Cardiac muscle cell (in vitro differentiated cells and primary cell): ENCODE data around the gene LY9. TPM values are rescaled to one million over a fixed set of nuclear protein-coding genes. Genes with fewer than 3 reads are reported as not detected.

Experiments used
- DNase-seq, 2 donors: peaks; one replicate each; pipeline versions ENCODE4 v3.0.0 to v3.0.0-alpha.2; 2010 to 2017; ENCODE audit warnings: low read depth in 1 of 2, low spot score in 1 of 2
- H3K27ac ChIP-seq: fragments of 200-600 bp; sonication (generic); 2 replicates; pipeline ENCODE4 v1.5.1; 2016
- H3K27me3 ChIP-seq: fragments of 200-600 bp; sonication (generic); 2 replicates; pipeline ENCODE4 v1.6.0; 2016; ENCODE audit warnings: control low read depth
- H3K36me3 ChIP-seq: fragments of 200-600 bp; sonication (generic); 2 replicates; pipeline ENCODE4 v1.5.1; 2016; ENCODE audit warnings: control low read depth
- H3K4me1 ChIP-seq: fragments of 200-600 bp; sonication (generic); 2 replicates; pipeline ENCODE4 v1.8.1; 2017; ENCODE audit warnings: low read depth, mild to moderate bottlenecking, mixed run types
- H3K4me3 ChIP-seq: fragments of 200-600 bp; sonication (generic); 2 replicates; pipeline ENCODE4 v1.5.1; 2016; ENCODE audit warnings: mild to moderate bottlenecking
- H3K9me3 ChIP-seq: fragments of 200-600 bp; sonication (generic); 2 replicates; pipeline ENCODE4 v1.5.1; 2017; ENCODE audit warnings: low read depth, mild to moderate bottlenecking, control low read depth
- polyA plus RNA-seq: library from polyadenylated mRNA; unstranded; fragments of >200 nt; fragmentation: Nextera tagmentation; extraction: Ambion mirVana; gene quantifications from 2 replicates; pipeline ENCODE4 v1.2.1, GENCODE V29; 2016
- total RNA-seq: library from RNA; depleted of rRNA; stranded (reverse); fragments of >200 nt; gene quantifications from 2 replicates; pipeline ENCODE4 v1.2.3, GENCODE V29; 2016
- TF ChIP-seq, protein P1 (sequence below): IDR thresholded peaks from 2 replicates; pipeline ENCODE4 v1.5.1; 2012; ENCODE audit warnings: low read depth, mild to moderate bottlenecking, low read length

Gene LY9
- total and polyA plus RNA-seq, 2 experiments from 2014 or later, result not detected

DNA sequence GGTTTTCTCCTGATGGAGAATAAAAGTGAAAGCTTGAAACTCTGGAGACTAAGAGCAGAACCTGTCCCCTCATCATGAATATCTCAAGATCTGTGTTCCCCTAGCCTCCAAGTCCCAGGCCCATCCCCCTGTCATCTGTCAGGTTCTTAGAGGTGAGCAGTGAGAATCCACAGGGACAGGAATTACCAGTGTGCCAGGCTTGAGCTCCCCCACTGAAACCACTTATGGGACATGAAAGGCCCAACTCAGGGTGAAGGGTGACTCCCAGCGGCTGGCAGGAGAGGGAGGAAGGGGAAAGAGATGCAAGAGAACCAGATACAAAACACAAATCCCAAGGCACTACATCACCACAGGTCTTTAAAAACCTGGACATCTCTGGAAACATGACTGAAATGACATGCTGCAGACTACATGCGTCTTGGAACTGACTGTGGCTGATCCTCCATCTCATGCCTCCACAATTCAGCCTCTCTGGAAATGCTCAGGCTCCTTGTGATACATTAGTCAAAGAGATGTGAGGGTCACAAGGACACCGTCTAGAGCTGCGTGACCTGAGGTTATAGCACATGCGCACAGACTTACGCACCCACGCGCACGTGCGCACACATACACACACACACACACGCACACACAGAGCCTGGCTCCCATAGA is 6.8 kb upstream of the LY9 start:
- Histone ChIP-seq H3K9me3 (no peaks in the 10 kb centered on the region), H3K27ac (no peak overlapping the region), H3K27me3 (no peaks in the 10 kb centered on the region), H3K4me3 (no peak overlapping the region), H3K36me3 (no peaks in the 10 kb centered on the region), H3K4me1 (no peaks in the 10 kb centered on the region)
- DNase-seq, result peak in 1 of 2 donors; percentile 53
- TF ChIP-seq, protein P1, sequence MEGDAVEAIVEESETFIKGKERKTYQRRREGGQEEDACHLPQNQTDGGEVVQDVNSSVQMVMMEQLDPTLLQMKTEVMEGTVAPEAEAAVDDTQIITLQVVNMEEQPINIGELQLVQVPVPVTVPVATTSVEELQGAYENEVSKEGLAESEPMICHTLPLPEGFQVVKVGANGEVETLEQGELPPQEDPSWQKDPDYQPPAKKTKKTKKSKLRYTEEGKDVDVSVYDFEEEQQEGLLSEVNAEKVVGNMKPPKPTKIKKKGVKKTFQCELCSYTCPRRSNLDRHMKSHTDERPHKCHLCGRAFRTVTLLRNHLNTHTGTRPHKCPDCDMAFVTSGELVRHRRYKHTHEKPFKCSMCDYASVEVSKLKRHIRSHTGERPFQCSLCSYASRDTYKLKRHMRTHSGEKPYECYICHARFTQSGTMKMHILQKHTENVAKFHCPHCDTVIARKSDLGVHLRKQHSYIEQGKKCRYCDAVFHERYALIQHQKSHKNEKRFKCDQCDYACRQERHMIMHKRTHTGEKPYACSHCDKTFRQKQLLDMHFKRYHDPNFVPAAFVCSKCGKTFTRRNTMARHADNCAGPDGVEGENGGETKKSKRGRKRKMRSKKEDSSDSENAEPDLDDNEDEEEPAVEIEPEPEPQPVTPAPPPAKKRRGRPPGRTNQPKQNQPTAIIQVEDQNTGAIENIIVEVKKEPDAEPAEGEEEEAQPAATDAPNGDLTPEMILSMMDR, result no peak

DNA sequence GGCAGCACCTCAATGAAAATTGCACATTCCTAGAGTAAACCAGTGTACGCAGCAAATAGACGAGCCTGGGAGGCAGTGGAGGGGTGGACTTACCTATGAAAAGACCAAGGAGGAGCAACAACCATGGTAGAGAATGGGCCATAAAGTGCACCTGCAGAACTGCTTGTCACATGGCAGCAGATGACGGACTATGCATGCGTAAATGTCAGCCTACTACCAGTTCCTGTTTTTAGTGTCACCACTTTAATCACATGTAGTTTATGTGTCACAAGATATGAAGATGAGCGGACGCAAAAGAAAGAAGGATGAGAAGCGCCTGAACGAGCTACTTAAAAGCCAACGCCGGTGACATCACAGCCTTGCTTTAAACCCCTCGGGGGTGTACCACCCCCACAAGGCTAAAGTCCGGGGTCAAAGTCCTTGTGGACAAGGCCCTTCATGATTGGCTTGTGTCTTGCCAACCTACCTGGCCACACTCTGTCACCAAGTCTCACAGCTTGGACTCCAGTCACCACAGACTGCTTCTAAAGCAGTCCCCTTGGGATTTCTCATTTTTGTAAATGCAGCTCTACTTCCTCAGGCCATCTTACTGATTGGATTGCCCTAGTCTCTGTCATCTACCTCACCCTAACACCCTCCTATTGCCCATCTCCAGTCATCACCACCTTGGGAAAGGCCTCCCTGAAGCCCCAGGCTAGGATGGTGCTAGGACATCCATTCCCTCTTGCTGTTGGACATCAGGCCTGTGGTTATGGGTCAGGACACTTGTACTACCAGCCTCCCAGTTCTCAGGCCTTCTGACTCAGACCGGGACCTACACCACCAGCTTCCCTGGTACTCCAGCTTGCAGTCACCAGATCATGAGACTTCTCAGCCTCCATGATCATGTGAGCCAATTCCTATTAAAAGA is 6.0 kb upstream of the LY9 start:
- H3K27ac ChIP-seq, result no peak overlapping the region
- no peaks in the 10 kb centered on the region for H3K27me3 ChIP-seq
- no peaks in the 10 kb centered on the region for H3K36me3 ChIP-seq
- H3K9me3 ChIP-seq, result no peaks in the 10 kb centered on the region
- H3K4me3 ChIP-seq, result no peak overlapping the region
- TF ChIP-seq, protein P1, result no peak
- no peak for DNase-seq
- no peaks in the 10 kb centered on the region for H3K4me1 ChIP-seq

DNA sequence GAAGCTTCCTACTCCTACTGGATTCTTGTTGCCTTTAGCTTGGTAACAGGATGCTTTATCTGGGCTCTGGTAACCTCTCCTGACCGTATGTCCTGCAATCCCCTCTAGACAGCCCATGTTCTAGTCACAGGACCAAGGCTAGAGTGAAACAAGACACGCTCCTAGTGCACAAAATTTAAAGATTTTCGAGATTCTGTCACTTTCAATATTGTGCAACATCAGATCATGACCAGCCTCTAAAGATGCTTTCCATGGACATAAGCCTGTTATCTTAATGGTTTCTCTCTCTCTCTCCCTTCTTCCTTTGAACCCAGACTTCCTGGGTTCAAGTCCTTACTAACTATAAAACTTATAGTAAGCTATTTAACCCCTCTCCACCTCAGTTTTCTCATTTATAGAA is 1.6 kb upstream of the LY9 start:
- H3K4me1 ChIP-seq, result no peaks in the 10 kb centered on the region
- H3K4me3 ChIP-seq, result no peak overlapping the region
- no peak overlapping the region for H3K27ac ChIP-seq
- no peaks in the 10 kb centered on the region for H3K36me3 ChIP-seq
- TF ChIP-seq, protein P1, result no peak
- H3K27me3 ChIP-seq, result no peaks in the 10 kb centered on the region
- H3K9me3 ChIP-seq, result no peaks in the 10 kb centered on the region
- DNase-seq, result no peak

DNA sequence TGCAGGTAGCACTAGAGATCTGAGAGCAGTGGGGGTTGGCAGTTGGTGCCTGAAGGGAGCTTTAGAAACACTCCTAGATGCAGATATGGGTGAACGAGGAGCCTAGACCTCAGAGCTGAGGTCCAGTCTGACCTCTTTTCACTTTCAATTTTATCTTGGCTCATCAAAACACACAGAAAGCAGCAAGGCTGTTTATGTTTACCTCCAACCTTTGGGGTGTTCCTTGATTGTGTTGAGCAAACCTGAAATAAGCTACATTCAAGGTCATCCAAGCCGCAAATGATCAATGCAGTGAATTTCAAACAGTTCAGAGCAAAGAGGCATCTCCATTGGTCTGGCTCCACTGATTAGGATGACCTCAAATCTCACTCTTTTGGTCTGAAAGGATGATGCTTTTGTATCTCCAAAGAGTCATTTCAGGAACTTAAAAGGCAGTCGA is 1.3 kb downstream of the LY9 start:
- DNase-seq, result no peak
- Histone ChIP-seq H3K27ac (no peak overlapping the region), H3K27me3 (no peaks in the 10 kb centered on the region), H3K4me3 (no peak overlapping the region), H3K36me3 (no peaks in the 10 kb centered on the region), H3K4me1 (no peaks in the 10 kb centered on the region), H3K9me3 (no peaks in the 10 kb centered on the region)
- TF ChIP-seq, protein P1, result no peak

DNA sequence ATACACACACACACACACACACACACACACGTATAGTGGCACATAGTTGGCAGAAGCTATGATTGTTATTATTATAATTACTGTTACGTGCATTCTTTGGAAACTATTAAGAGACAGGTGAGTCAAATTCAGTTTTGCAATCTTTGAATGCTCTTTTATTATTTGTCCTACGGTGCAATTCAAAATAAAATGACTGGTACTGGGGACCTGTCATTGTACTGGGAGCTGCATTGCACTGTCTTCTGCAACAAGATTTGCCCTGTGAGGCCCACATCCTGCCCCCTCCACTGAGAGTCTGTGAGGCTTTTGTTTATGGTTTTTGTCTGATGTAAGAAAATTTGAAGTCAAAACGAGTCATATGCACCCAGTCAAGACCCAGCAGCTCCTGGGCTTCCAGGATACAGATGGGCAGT is 1.9 kb downstream of the LY9 start:
- Histone ChIP-seq H3K9me3 (no peaks in the 10 kb centered on the region), H3K36me3 (no peaks in the 10 kb centered on the region), H3K4me3 (no peak overlapping the region), H3K27ac (no peak overlapping the region), H3K4me1 (no peaks in the 10 kb centered on the region), H3K27me3 (no peaks in the 10 kb centered on the region)
- TF ChIP-seq, protein P1, result no peak
- no peak for DNase-seq
